GM18951 (cell line): ENCODE data around the gene SBNO1.
"Not testable (repeated sequence)": the region's sequence is repeated elsewhere in the genome, so short reads cannot be mapped to it uniquely, and the experiment has no call there.

Experiments
- POLR2A ChIP-seq: IDR thresholded peaks from 4 replicates; pipeline ENCODE4 v1.6.1; 2011; ENCODE audit warnings: mild to moderate bottlenecking; ENCODE audit not compliant: insufficient read length, insufficient read depth; ENCODE audit errors: extremely low read depth
- in situ Hi-C: fragments of 300-500 bp; cut with MboI; formaldehyde crosslinking; loops from one replicate; pipeline ENCODE4 v1.12.0; 2022; ENCODE audit warnings: low sequenced_read_pairs, mixed read lengths, inconsistent platforms; ENCODE audit not compliant: unreplicated experiment

Gene SBNO1

DNA sequence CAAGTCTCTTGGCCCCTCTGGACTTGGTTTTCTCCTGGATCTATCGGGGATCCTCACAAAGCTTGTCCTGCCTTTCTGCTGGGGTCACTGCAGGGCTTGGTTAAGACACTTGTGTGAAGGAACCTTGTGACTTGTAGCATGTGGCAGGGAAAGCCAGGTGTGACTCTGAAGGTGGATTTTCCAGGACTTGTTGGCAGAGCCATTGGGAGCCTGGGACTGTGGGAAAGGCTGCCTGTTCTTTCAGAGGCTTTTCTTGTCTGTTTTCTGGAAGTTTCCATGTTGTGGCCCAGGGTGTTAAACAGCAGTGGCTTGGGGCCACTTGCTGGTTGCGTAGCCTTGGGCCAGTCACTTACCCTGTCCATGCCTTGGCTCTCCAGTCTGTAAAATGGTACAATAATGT, 31.9 kb upstream of the SBNO1 start:
- in situ Hi-C loops, result no loop called here
- TF ChIP-seq POLR2A, result no peak

DNA sequence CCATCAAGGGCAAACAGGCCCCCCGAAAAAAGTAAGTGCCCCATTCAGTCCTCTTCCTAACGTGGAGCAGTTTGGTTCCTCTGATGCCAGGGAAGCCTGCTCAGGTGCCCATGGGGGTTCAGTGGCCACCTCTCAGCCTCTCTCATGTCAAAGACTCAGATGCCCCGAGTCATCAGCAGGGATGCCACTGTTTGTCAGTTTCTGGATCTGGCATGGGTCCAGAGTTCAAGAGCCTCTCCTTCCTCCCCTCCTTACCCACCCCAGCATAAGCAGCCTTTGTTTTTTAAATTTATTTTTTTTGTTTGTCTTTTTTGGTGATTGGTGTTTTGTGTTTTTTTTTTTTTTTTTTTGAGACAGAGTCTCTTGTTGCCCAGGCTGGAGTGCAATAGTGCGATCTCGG, 30.6 kb upstream of the SBNO1 start:
- no peak for TF ChIP-seq POLR2A
- in situ Hi-C loops, result no loop called here

DNA sequence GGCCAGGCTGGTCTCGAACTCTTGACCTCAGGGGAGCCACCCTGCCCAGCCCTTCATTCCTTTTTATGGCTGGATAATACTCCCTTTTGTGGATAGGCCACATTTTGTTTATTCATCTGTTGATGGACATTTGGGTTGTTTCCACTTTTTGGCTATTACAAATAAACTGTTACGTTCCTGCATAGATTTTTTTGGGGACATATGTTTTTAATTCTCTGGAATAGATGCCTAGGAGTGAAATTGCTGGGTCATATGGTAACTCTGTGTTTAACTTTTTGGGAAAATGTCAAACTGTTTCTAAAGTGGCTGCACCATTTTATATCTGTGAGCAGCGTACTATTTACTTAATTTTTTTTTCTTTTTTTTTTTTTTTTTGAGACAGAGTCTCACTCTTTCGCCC, 29.1 kb upstream of the SBNO1 start:
- in situ Hi-C loops, result no loop called here
- no peak for TF ChIP-seq POLR2A

- no peak for TF ChIP-seq POLR2A
- in situ Hi-C loops, result no loop called here
Measured at GRCh38 chr12:123391546-123392343, 27.1 kb upstream of the SBNO1 start.

DNA sequence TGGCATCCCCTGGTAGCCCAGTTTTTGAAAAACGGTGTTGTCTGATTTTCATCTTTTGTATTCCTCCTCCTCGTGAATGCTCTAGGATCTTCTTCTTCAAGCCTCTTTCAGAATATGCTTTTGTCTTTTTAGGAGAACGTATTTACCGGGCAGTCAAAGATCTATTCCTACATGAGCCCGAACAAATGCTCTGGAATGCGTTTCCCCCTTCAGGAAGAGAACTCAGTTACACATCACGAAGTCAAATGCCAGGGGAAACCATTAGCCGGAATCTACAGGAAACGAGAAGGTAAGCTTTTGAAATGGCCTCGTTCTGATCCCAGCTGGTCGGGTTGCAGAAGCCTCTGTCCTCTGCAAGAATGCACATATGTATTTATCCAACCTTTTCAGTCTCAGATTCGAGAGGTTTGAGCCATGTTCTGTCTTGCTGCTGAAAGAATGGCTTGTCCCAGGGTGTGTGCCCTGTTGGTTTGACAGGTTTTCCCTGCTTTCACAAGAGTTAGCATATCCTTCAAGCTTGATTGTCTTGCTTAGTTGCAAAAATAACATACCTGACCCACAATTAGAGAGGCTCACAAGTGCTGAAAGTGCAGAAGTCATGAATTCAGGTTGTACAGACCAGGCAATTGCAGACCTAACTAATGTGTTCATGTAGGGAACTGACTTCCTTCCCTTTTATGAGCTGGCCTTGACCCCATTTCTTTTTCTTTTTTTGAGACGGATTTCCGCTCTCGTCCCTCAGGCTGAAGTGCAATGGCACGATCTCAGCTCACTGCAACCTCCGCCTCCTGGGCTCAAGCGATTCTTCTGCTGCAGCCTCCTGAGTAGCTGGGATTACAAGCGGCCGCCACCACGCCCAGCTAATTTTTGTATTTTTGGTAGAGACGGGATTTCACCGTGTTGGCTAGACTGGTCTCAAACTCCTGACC, 26.1 kb upstream of the SBNO1 start:
- in situ Hi-C loops, result no loop called here
- no peak for TF ChIP-seq POLR2A

DNA sequence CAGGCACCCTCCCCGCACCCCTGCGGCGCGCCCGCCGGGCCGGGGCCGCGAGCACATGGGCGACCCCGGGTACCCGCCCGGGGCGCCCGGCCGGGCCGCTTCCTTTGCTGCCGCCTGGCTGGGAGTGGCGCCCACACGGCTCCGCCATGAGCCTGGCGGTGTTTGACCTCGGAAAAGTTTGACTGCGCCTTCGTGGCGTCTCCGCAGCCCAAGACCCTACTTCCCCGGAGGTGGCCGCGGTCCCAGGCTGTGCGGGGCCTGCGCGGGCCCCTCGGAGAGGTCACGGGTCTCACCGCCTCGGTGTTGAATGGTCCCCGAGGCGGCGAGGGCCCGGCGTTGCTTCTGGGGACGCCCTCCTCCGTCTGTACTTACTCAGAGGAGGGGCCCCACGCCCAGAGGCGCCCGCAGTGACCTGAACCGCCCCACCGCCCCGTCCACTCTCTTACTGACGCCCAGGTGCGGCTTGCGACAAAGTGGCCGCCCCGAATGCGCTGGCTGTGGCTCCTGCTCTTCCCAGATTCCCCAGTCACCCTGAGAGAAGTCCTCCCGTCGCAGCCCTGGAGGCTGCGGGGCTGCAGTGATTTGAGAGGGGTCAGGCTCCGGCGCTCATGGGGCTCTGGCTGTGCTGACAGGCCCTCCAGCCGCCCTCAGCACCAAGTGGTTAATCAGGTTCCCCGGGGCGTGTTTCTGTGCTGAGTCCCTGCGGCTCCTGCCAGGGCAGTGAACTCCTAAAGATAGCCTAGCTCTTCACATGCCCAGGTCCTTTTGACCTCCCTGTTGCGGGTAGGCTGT, 25.1 kb upstream of the SBNO1 start:
- in situ Hi-C loops, result no loop called here
- TF ChIP-seq POLR2A, result peak; percentile 24

- in situ Hi-C loops, result no loop called here
Measured at GRCh38 chr12:123388951-123389559, 24.4 kb upstream of the SBNO1 start.

GRCh38 chr12:123388177-123388950, 23.7 kb upstream of the SBNO1 start:
- in situ Hi-C loops, result no loop called here
- no peak for TF ChIP-seq POLR2A

More at GRCh38 chr12:123388951-123389559, 24.4 kb upstream of the SBNO1 start:
- TF ChIP-seq POLR2A, result peak; percentile 37

GRCh38 chr12:123387508-123388176, 23.0 kb upstream of the SBNO1 start:
- in situ Hi-C loops, result no loop called here

DNA sequence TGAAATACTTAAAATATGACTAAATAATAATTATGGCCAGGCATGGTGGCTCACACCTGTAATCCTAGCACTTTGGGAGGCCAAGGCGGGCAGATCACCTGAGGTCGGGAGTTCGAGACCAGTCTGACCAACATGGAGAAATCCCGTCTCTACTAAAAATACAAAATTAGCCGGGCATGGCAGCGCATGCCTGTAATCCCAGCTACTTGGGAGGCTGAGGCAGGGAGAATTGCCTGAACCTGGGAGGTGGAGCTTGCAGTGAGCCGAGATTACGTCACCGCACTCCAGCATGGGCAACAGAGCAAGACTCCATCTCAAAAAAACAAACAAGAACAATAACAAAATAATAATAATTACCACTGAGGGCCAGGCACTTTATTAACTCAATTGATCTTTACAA, 20.9 kb upstream of the SBNO1 start:
- in situ Hi-C loops, result not testable (repeated sequence)

More at GRCh38 chr12:123387508-123388176, 23.0 kb upstream of the SBNO1 start:
- no peak for TF ChIP-seq POLR2A

DNA sequence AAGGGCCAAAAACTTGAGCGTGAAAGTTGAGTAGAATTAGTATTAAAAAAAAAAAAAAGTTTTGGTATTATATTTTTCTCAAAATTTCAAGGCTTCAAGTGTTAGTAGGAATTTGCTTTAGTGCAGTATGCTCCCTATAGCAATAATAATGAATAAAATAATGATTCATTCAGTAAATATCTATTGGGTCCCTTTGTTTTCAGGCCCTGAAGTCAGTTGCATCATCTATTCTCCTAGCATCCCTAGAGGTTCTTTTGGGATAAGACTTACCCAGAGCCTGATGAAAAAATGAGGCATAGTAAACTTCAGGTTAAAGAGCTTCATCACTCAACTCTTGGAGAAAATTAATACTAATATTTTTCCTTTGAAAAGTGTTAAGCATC, 20.3 kb upstream of the SBNO1 start:
- in situ Hi-C loops, result no loop called here
- TF ChIP-seq POLR2A, result no peak
